K562 treated with DMSO at 1 percent for 12 hours (cell line): ENCODE measurements around the gene NRAP. TPM values are rescaled to one million over a fixed set of nuclear protein-coding genes. Genes with fewer than 3 reads are reported as not detected.

ENCODE experiments used
- total RNA-seq: library from RNA; unstranded; fragments of 300-600 nt; gene quantifications from 2 replicates; pipeline ENCODE4 v1.2.3, GENCODE V29; 2022; ENCODE audit not compliant: insufficient read depth

NRAP gene, protein sequence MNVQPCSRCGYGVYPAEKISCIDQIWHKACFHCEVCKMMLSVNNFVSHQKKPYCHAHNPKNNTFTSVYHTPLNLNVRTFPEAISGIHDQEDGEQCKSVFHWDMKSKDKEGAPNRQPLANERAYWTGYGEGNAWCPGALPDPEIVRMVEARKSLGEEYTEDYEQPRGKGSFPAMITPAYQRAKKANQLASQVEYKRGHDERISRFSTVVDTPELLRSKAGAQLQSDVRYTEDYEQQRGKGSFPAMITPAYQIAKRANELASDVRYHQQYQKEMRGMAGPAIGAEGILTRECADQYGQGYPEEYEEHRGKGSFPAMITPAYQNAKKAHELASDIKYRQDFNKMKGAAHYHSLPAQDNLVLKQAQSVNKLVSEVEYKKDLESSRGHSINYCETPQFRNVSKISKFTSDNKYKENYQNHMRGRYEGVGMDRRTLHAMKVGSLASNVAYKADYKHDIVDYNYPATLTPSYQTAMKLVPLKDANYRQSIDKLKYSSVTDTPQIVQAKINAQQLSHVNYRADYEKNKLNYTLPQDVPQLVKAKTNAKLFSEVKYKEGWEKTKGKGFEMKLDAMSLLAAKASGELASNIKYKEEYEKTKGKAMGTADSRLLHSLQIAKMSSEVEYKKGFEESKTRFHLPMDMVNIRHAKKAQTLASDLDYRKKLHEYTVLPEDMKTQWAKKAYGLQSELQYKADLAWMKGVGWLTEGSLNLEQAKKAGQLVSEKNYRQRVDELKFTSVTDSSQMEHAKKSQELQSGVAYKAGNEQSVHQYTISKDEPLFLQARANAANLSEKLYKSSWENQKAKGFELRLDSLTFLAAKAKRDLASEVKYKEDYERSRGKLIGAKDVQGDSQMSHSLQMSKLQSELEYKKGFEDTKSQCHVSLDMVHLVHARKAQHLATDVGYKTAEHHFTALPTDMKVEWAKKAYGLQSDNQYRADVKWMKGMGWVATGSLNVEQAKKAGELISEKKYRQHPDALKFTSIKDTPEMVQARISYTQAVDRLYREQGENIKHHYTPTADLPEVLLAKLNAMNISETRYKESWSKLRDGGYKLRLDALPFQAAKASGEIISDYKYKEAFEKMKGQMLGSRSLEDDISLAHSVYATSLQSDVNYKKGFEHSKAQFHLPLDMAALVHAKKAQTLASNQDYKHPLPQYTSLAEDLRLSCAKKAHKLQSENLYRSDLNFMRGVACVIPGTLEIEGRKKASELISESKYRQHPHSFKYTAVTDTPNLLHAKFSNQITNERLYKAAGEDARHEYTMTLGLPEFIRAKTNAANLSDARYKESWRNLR (N-terminal part only)
- not detected in 2 replicates for total RNA-seq

DNA sequence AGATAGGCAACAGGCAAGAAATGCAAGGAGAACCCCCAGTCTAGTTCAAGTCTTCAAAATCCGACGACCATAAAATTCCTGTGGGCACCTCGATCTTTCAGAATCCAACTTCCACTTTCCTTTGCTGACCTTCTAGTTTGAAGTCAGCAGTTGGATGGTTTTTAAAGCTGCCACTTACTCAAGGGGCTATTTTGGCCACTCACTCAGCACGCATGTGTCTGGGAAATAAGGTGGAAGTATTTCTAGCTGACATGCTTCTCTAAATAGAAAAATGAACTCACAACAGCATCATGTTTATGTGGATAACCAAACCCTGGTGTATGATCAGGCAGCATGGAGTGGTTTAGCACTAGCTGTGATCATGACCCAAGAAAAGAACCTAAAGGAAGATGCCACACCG is at the start of gene NRAP:
TSS of gene NRAP (minus strand) at position 134 of the 400 bp plus-strand sequence. CDS start 159 bp downstream, outside the sequence.

DNA sequence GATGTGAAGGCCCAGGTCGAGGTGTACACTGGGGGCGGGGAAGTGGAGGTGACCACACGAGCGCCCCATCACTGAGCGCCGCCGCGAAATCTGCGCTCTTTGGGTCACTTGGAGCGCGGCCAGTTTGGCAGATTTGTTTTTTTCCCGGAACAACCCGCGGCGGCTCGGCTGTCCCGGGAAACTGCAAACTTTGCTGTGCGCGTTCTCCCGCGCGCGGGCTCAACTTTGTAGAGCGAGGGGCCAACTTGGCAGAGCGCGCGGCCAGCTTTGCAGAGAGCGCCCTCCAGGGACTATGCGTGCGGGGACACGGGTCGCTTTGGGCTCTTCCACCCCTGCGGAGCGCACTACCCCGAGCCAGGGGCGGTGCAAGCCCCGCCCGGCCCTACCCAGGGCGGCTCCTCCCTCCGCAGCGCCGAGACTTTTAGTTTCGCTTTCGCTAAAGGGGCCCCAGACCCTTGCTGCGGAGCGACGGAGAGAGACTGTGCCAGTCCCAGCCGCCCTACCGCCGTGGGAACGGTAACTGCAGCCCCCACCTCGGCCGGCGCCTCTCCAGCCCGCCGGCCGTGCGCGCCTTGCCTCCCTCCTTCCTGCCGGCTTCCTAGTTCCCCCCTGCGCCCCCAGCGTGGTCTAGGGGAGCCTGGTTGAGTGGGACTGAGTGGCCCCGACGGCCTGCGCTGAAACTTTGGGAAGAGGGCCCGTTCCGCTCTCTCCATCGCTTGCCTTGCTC is 15.8 kb upstream of the NRAP start, which contains the start of gene CASP7:
TSS of gene CASP7 (plus strand) at position 450 of the 727 bp plus-strand sequence. CDS start 17,582 bp downstream, outside the sequence.

DNA sequence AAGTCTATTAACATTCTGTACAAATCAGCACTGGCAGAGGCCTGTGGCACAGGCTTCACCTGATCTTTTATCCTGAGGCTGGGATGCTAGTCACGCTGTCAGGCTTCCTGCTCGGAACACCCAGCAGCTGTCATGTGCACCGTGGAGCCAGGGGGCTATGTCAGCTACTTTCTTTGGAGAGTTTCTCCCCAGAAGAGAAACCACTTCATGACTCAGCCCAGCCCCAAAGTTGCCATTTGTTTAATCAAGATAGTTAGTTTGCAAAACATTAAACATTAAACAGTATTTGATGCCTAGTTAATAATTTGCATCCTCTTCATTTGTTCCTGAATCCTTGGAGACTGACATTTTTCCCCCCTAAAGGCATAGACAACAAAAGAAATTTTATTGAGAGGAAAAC is 111.1 kb downstream of the NRAP start, which contains the start of gene HABP2:
TSS of gene HABP2 (plus strand) at position 353 of the 400 bp plus-strand sequence. CDS start 69 bp downstream, outside the sequence.

Other genes starting within 250 kb of the NRAP start
- gene HABP2, start 111.0 kb downstream of the NRAP start, total RNA-seq: not detected in 2 replicates
- 11.9 and 33.0 TPM in 2 replicates for gene CASP7, start 15.9 kb upstream of the NRAP start, total RNA-seq
- not detected in 2 replicates for gene PLEKHS1, start 87.6 kb upstream of the NRAP start, total RNA-seq
- 5.1 and 16.6 TPM in 2 replicates for gene DCLRE1A, start 190.0 kb upstream of the NRAP start, total RNA-seq
- 1.3 and 5.6 TPM in 2 replicates for gene NHLRC2, start 190.6 kb upstream of the NRAP start, total RNA-seq